Prostate gland (tissue), 2 donors: ENCODE data around the gene DUSP28. TPM values are rescaled to one million over a fixed set of nuclear protein-coding genes. Genes with fewer than 3 reads are reported as not detected.

Experiments
- DNase-seq: peaks from one replicate; pipeline ENCODE4 v3.0.0-alpha.2; 2019; ENCODE audit warnings: low spot score
- H3K27ac ChIP-seq, 2 donors: fragments of 200-600 bp; sonication (generic); 2 replicates each; pipeline ENCODE4 v1.5.1; 2017 to 2019
- H3K27me3 ChIP-seq: fragments of 200-600 bp; sonication (generic); replicated peaks from 2 replicates; pipeline ENCODE4 v1.5.1; 2019; ENCODE audit not compliant: insufficient read depth
- H3K36me3 ChIP-seq, 2 donors: fragments of 200-600 bp; sonication (generic); 1 replicate in 1 of 2; 2 replicates in 1 of 2; pipeline versions ENCODE4 v1.5.1 to v1.8.1; 2017 to 2019
- H3K4me1 ChIP-seq: fragments of 200-600 bp; sonication (generic); replicated peaks from 2 replicates; pipeline ENCODE4 v1.5.1; 2019
- H3K4me3 ChIP-seq, 2 donors: fragments of 200-600 bp; sonication (generic); 2 replicates each; pipeline ENCODE4 v1.5.1; 2017 to 2019
- H3K9me3 ChIP-seq: fragments of 200-600 bp; sonication (generic); 2 replicates; pipeline ENCODE4 v1.5.1; 2017
- CTCF ChIP-seq, 4 experiments: fragments of 200-600 bp in 2 of 4; fragments of 450-650 bp in 2 of 4; sonication (generic) in 2 of 4; IDR thresholded peaks; 1 replicate in 3 of 4; 2 replicates in 1 of 4; pipeline ENCODE4 v1.5.1; 2016 to 2019; ENCODE audit warnings: antibody characterized with exemption in 4 of 4, mild to moderate bottlenecking in 2 of 4, moderate library complexity in 2 of 4
- POLR2A ChIP-seq: fragments of 450-650 bp; IDR thresholded peaks from one replicate; pipeline ENCODE4 v1.6.1; 2016; ENCODE audit warnings: antibody characterized with exemption, mild to moderate bottlenecking
- POLR2AphosphoS5 ChIP-seq: sonication (generic); formaldehyde crosslinking; IDR thresholded peaks from one replicate; pipeline ENCODE4 v1.6.1; 2017; ENCODE audit warnings: antibody characterized with exemption
- WGBS: methylation state at CpG from one replicate; pipeline ENCODE4 v1.1.5; 2018; 5-methylcytosine and 5-hydroxymethylcytosine counted together
- intact Hi-C: fragments of 100-400 bp; cut with DNase I; formaldehyde crosslinking; loops from one replicate; pipeline ENCODE4 v1.14.2; 2022
- total RNA-seq, 2 donors: library from RNA; depleted of rRNA; stranded (reverse); fragments of >200 nt; gene quantifications; one replicate each; pipeline ENCODE4 v1.1.0, GENCODE V29; 2016

The DUSP28 gene
- total RNA-seq, 2 donors from 2014 or later = 18.4 to 18.6 TPM

GRCh38 chr2:240564561-240565332 is 4.6 kb downstream of the DUSP28 start:
- no peak for DNase-seq
- Histone ChIP-seq H3K27ac (peak overlapping the region in 1 of 2 donors; percentile 19), H3K36me3 (no peaks in the 10 kb centered on the region), H3K9me3 (no peaks in the 10 kb centered on the region), H3K4me3 (no peak overlapping the region), H3K27me3 (no peaks in the 10 kb centered on the region), H3K4me1 (peaks cover 34% of the 10 kb centered on the region)
- WGBS = 88% methylated on average over 10 of the region's 10 CpGs
- TF ChIP-seq POLR2AphosphoS5 (no peak), POLR2A (no peak), CTCF (IDR thresholded peaks at IDR 0.05) (no peak)
- intact Hi-C loops = loop anchor here (10.0 kb wide), 1 partner anchor 110 kb away; no protein-coding TSS in a partner anchor

- H3K27me3 ChIP-seq = no peaks in the 10 kb centered on the region
- peaks cover 35% of the 10 kb centered on the region for H3K4me1 ChIP-seq
- WGBS = 57% methylated on average over 25 of the region's 26 CpGs
- H3K36me3 ChIP-seq = no peaks in the 10 kb centered on the region
- intact Hi-C loops = loop anchor here (10.0 kb wide), 1 partner anchor 111 kb away; no protein-coding TSS in a partner anchor
- TF ChIP-seq POLR2A = peak; percentile 32
- peak; percentile 27 for TF ChIP-seq POLR2AphosphoS5
- TF ChIP-seq CTCF (IDR thresholded peaks at IDR 0.05) = no peak
- peak overlapping the region; percentile 52 to 93 for H3K27ac ChIP-seq
- H3K4me3 ChIP-seq = peak overlapping the region in 1 of 2 donors; percentile 34
- peak; percentile 52 for DNase-seq
- H3K9me3 ChIP-seq = no peaks in the 10 kb centered on the region
Observed at GRCh38 chr2:240565333-240566202, 5.4 kb downstream of the DUSP28 start.

GRCh38 chr2:240566203-240567136 is 6.3 kb downstream of the DUSP28 start:
- no peaks in the 10 kb centered on the region for H3K36me3 ChIP-seq
- DNase-seq = peak; percentile 89
- H3K4me1 ChIP-seq = peaks cover 32% of the 10 kb centered on the region
- no peaks in the 10 kb centered on the region for H3K27me3 ChIP-seq
- no peak for TF ChIP-seq POLR2AphosphoS5
- TF ChIP-seq CTCF (IDR thresholded peaks at IDR 0.05) = peak; percentile 77 to 98 (median 94)
- peak; percentile 86 for TF ChIP-seq POLR2A
- H3K27ac ChIP-seq = peak overlapping the region; percentile 91 to 93
- peak overlapping the region; percentile 16 to 34 for H3K4me3 ChIP-seq
- no peaks in the 10 kb centered on the region for H3K9me3 ChIP-seq
- intact Hi-C loops = loop anchor here (10.0 kb wide), 1 partner anchor 112 kb away; no protein-coding TSS in a partner anchor
- 31% methylated on average over 13 of the region's 53 CpGs for WGBS

GRCh38 chr2:240567137-240567871 is 7.1 kb downstream of the DUSP28 start:
- Histone ChIP-seq H3K4me3 (peak overlapping the region; percentile 63 to 65), H3K9me3 (no peaks in the 10 kb centered on the region), H3K4me1 (peaks cover 28% of the 10 kb centered on the region), H3K27me3 (no peaks in the 10 kb centered on the region), H3K27ac (peak overlapping the region; percentile 91 to 93), H3K36me3 (no peaks in the 10 kb centered on the region)
- TF ChIP-seq CTCF (IDR thresholded peaks at IDR 0.05) (no peak), POLR2AphosphoS5 (no peak), POLR2A (no peak)
- WGBS = 36% methylated on average over 26 of the region's 26 CpGs
- intact Hi-C loops = loop anchor here (10.0 kb wide), 1 partner anchor 113 kb away; no protein-coding TSS in a partner anchor
- DNase-seq = no peak
